ENCODE results near the gene GSN. TPM values are rescaled to one million over a fixed set of nuclear protein-coding genes. Genes with fewer than 3 reads are reported as not detected.

Gene GSN
- total and polyA plus RNA-seq, 9 of the 15 experiments (the other 6 are each of a cell fraction or from before 2014, with no cell fraction given) = 0.39 to 16.6 (median 8.2) TPM

GRCh38 chr9:121249563-121249962, 18.4 kb upstream of the GSN start (continued):
- TF ChIP-seq USF2 (CRISPR knock-in tag; IDR thresholded peaks at IDR 0.05) = peak; percentile 96
- no peak for TF ChIP-seq ZNF436 (CRISPR knock-in tag; IDR thresholded peaks at IDR 0.05)
- no peak for TF ChIP-seq TBL1XR1 (IDR thresholded peaks at IDR 0.05; ENCODE audit: low read length in 2 of 2)
- TF ChIP-seq RBM25 (IDR thresholded peaks at IDR 0.05; ENCODE audit: low read depth, low read length, severe bottlenecking) = peak; percentile 89
- no peak for TF ChIP-seq ELF2 (CRISPR knock-in tag; IDR thresholded peaks at IDR 0.05)
- TF ChIP-seq JUNB (CRISPR knock-in tag; conservative IDR thresholded peaks at IDR 0.05) = no peak
- no peak for TF ChIP-seq BCLAF1 (IDR thresholded peaks at IDR 0.05; ENCODE audit: borderline replicate concordance in 1 of 2, control insufficient read depth in 1 of 2, low read depth in 2 of 2, low read length in 1 of 2)
- no peak for TF ChIP-seq HES1 (IDR thresholded peaks at IDR 0.05; ENCODE audit: low read depth)
- no peak for TF ChIP-seq SMAD4 (CRISPR knock-in tag; conservative IDR thresholded peaks at IDR 0.05)
- no peak for TF ChIP-seq THAP12 (CRISPR knock-in tag; IDR thresholded peaks at IDR 0.05)
- TF ChIP-seq EP300 (IDR thresholded peaks at IDR 0.05; ENCODE audit: low read length) = no peak
- TF ChIP-seq YY1 (IDR thresholded peaks at IDR 0.05; ENCODE audit: borderline replicate concordance in 1 of 3, control insufficient read depth in 1 of 3, extremely low read depth in 1 of 3, insufficient read depth in 3 of 3, insufficient read length in 1 of 3, insufficient replicate concordance in 2 of 3, low read depth in 1 of 3, low read length in 2 of 3) = peak in 2 of 3 experiments; percentile 25 to 70
- TF ChIP-seq IFI16 (CRISPR knock-in tag; IDR thresholded peaks at IDR 0.05) = no peak
- TF ChIP-seq HMBOX1 (IDR thresholded peaks at IDR 0.05) = no peak
- TF ChIP-seq E2F4 (CRISPR knock-in tag; IDR thresholded peaks at IDR 0.05; ENCODE audit: low read depth) = no peak
- no peak for TF ChIP-seq MBD1 (CRISPR knock-in tag; IDR thresholded peaks at IDR 0.05)

All from K562 (cell line).